SW 1271 (cell line): Measurements from ENCODE around the gene TMTC1.

ENCODE experiments used
- DNase-seq, 2 experiments: peaks; one replicate each; lab custom pipeline; 2025; lab: John Stamatoyannopoulos, UW

TMTC1 gene

GRCh38 chr12:29741342-29742241 is 42.1 kb downstream of the TMTC1 start:
- peak in 1 of 2 experiments; percentile 65 for DNase-seq

GRCh38 chr12:29739279-29739991 is 44.3 kb downstream of the TMTC1 start:
- DNase-seq, result no peak

DNA sequence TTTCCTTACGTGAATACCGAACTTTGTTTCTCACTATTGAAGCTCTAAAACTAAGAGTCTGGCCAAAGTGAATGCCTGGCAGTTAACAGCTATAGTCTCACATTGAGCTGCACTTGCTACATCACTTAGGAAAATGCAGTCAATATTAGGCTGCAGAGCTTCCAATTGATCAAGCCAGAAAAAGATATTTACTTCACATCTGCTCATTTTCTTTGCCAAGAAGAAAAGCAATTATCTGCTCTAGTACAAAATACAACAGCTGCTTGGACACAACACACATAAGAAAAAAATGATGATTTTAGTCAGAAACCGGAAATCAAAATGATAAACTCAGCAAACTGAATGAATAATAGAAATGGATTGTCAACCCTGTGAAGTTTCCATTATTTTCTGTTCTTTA is 45.4 kb downstream of the TMTC1 start:
- DNase-seq, result no peak

- no peak for DNase-seq
Observed at GRCh38 chr12:29737644-29738043, 46.1 kb downstream of the TMTC1 start.

DNA sequence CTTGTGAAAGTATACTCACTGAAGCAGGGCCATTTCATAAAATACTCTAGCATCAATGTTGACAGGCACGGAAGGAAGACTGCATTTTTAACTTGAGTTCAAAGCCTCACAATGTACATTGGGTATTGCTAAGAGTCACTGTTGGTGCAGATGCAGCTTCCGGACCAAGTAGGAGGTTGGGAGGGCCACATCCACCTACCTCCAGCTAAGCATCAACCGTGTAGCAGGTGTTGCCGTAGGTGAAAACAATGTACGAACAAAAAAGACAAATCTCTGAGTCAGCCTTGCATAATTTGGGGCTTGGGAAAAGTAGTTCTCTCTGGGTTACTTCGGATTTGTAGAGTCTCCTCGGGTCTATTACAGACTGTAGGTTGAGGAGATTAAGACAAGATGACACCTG is 48.1 kb downstream of the TMTC1 start:
- no peak for DNase-seq

- DNase-seq, result no peak
Observed at GRCh38 chr12:29734734-29735133, 49.0 kb downstream of the TMTC1 start.

DNA sequence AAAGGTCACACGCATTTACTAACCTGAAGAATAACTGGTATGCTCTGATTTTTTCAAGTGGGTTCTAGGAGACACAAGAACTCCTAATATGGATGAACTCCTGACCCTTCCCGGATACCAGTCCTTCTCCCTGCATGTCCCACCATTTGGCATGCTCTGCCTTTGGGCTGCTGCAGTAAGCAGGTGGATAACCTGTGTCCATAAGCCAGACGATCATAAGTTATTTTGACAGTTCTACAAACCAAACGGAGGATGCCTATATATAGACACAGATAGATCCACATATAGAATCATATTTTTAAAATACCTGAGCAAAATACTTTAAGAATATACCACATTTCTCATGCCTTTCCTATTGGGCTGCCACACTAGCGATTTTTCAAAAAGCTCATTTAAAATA is 49.4 kb downstream of the TMTC1 start:
- DNase-seq, result no peak

DNA sequence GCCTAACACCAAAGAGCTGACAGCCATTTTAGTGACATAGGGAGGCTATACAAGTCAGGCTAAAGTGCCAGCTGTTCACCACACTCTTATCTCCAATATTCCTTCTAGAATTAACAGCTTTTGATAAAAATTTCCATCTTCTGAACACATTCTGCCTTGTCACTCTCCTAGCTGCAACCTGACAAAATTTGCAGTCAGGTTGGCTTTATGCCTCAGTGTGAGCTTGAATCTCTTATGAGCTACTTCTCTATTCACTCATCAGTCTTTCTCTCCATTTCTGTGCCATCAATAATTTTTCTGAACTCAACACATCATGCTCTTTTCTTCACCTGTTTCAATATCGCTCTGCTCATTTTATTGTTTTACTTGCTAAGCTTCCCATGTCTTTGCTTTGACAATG is 50.2 kb downstream of the TMTC1 start:
- DNase-seq, result no peak

DNA sequence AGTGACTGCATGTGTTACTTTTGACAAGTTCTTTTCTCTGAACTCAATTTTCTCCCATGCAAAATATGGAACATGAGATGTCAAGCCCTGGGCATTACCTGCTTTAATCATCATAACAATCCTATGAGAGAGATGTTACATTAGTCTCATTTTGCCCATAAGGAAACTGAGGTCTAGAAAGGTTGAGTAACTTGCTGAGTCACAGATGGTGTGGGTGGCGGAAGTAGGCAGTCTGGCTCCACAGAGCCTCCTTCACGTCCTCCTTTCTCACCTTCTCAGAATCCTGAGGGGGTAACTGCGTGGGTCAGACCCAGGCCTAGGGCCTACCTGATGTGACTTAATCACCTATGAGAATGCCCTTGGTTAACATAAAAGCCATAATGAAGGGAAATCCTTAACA is 50.7 kb downstream of the TMTC1 start:
- DNase-seq, result no peak

- no peak for DNase-seq
Observed at GRCh38 chr12:29732593-29732992, 51.1 kb downstream of the TMTC1 start.

DNA sequence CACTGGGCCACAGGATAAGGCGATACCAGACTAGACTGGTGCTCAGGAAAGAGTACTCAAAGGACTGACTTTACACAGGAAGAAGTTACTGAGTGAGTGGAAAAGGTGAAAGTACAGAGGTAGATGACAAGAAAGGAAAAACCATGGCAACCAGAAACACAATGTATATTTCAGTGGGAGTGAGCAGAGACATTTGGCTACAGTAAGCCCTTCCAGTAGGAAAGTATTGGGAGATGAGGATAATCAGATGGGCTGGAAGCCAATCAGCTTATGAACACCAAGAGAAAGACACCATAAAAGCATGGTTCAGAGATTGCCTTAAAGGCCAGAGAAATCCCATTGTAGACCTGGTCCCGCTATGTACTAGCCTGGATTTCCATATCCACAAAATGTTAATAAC is 51.6 kb downstream of the TMTC1 start:
- DNase-seq, result no peak

- DNase-seq, result no peak
Observed at GRCh38 chr12:29731591-29731990, 52.2 kb downstream of the TMTC1 start.

GRCh38 chr12:29730481-29730880 is 53.3 kb downstream of the TMTC1 start:
- DNase-seq, result no peak

DNA sequence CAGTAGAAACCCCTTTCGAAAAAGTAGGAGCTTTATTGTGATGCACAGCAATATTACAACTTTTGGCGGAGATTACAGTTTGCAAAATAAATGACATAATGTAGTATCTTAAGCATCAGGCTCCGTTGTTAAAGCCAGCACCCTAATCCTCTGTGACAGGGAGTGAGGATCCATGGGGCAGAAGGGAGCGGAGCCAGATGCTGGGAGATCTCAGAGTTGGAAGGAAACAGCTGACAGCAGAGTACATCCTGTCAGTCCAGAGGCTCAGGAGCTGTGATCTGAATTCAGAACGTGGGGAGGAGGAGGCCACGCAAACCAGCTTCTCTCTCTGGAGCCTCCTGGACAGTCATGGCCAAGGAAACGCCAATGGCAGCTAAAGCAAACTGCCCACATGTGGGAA is 55.7 kb downstream of the TMTC1 start:
- DNase-seq, result no peak

GRCh38 chr12:29726741-29727348 is 56.9 kb downstream of the TMTC1 start:
- DNase-seq, result no peak

GRCh38 chr12:29726321-29726692 is 57.4 kb downstream of the TMTC1 start:
- DNase-seq, result no peak

- no peak for DNase-seq
Observed at GRCh38 chr12:29725587-29726320, 58.0 kb downstream of the TMTC1 start.

DNA sequence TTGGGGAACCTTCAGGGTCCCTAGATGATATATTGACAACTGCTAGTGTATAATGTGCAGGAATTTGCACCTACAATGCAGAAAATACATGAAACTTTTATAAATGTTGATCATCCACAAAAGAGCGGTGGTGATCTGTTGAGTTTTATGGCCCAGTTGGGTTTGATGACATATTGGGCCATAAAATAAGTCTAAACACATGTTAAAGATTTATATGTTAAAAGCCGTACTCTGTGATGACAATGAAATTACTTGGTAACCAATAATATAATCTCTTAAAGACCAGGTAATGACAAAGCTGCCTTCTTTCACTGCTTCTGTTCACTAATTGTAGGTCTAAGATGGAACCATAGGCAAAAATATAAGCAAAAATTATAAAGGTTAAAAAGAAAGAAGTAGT is 61.6 kb downstream of the TMTC1 start:
- DNase-seq, result no peak

DNA sequence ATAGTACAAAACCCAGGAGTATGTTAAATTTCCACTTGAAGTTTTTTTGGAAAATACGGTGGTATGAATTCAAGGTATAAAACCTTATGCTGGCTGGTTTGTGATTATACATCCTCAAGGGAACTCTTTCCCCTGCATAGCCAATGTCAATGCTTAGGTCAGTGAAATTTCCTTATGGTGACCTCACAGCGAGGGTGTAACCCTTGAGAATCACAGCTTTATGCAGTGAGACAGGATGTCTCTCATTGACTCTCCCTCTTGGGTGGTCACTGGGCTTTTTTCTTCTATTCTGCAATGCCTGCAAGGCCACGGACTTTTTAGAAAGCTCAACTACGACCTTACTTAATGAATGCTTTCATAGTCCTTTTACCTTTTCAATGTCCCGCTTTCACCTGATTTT is 64.4 kb downstream of the TMTC1 start:
- DNase-seq, result no peak

DNA sequence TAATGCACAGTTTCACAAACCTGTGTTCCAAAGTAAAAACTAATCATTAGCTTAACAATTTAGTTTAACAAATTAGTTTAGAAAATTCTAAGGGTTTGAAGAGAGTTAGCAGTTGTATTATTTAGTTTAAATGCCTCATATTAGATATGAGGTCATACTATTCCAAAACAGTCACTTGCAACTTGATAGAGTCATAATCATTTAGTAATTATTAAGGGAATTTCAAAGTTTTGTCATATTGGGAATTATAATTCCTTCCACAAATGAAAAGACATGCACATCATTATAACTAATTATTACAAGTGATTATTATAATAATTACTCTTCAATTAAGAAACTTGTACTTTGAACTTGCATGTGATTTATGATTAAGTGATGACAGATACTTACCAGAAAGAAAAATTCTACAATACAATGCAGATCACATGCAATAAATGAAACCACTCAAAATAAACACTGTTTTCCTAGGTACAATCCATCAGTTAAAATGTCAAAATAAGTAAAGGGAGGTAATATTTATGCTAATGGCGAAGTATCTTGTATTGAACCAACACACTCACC is 66.1 kb downstream of the TMTC1 start:
- DNase-seq, result no peak

DNA sequence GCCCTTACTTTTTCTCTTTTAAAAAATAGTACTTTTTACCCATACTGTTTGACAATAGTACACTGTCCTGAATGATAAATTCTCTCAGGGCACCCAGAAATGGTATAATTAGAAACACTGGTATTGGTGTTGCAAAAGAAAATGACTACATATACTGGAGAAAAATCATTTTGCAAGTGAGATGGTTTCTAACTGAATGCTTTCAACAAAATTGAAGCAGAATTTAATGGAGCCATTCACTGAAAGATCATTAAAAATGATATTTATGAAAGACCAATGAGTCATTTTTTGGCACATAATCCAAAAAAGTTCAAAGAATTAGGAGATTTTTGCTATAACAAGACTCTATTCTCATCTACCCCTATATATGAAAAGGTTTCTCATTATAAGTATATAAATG is 68.8 kb downstream of the TMTC1 start:
- no peak for DNase-seq

- no peak for DNase-seq
Observed at GRCh38 chr12:29713729-29714128, 70.0 kb downstream of the TMTC1 start.
